Activated CD4-positive, alpha-beta T cell treated with anti-CD3 and anti-CD28 coated beads, Interleukin-2, amount 50 U/mL, for 4 hours (primary cell): ENCODE data around the gene TMOD2.

ENCODE experiments used
- DNase-seq, 2 experiments: peaks; one replicate each; pipeline ENCODE4 v3.0.0-alpha.2; 2020

TMOD2 gene

GRCh38 chr15:51863131-51863530 lies 111.7 kb downstream of the TMOD2 start:
- DNase-seq = no peak

DNA sequence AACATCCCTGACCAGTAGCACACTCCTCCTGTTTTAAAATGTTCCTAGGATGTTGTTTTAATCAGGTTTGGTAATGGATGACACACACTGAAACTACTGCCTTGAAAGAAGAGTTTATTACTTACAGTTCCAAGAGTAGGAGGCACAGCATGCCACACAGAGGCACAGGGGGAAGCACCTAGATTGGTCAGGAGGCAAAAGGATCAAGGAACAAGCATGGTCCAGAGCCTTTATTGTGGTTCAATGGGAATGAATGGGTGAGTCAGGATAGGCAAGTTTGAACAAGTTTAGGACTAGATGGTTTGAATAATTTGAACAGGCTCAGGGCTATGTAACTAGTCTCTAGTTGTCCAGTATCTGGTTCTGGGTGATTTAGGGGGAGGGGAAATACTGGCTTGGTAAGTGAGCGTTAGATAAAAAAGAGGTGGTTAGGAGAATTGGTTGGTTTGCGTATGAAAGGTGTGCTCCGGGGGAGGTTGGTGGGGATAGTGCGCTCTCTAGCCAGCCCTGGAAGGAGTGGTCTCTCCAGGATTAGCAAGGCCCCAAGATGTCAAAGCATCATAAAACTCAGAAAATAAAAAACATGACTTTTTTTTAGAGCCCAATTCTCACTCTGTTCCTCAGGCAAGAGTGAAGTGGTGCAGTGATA lies 113.1 kb downstream of the TMOD2 start:
- DNase-seq = no peak

DNA sequence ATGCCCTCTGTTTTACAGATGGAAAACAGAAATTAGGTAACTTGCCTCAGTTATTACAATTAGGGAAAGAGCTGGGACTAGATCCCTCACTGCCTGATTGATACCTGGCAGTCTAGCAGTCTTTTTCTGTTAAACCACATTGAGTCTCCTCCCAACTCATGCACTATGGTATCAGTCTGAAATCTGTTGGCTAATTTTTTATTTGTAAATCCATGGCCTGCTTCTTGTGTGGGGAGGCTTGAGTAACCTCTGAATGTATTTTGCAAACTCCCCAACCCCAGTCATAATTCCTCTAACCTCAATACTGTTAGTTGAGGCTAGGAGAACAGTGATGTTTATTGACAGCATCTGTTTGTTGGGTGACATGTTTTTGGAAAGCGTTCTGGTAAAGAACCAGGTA lies 113.9 kb downstream of the TMOD2 start:
- DNase-seq = no peak
